SK-N-SH treated with all-trans-retinoic acid at 6 μM for 48 hours (cell line): Measurements from ENCODE around the gene SMOC2.

Source experiments
- ATAC-seq: fragments of 200-7000 bp; cut with Tn5 transposase; 3 replicates; pipeline ENCODE4 v1.9.1; 2020; ENCODE audit warnings: mild to moderate bottlenecking, moderate library complexity
- ARNTL ChIP-seq: fragments of 450-650 bp; formaldehyde crosslinking; IDR thresholded peaks from 2 replicates; pipeline ENCODE4 v1.5.0; 2020; ENCODE audit warnings: low read depth, mild to moderate bottlenecking, moderate library complexity, borderline replicate concordance
- BACH2 ChIP-seq: fragments of 250-450 bp; sonication (Bioruptor Pico); IDR thresholded peaks from 2 replicates; pipeline ENCODE4 v1.9.0; 2021; ENCODE audit warnings: mild to moderate bottlenecking, borderline replicate concordance
- CSDC2 ChIP-seq: fragments of 250-450 bp; sonication (Bioruptor Pico); IDR thresholded peaks from 2 replicates; pipeline ENCODE4 v1.5.0; 2020; ENCODE audit warnings: mild to moderate bottlenecking, moderate library complexity
- ESRRG ChIP-seq: fragments of 250-450 bp; sonication (Bioruptor Pico); IDR thresholded peaks from 2 replicates; pipeline ENCODE4 v1.6.1; 2021; ENCODE audit warnings: mild to moderate bottlenecking
- ISL1 ChIP-seq: fragments of 250-450 bp; sonication (Bioruptor Pico); IDR thresholded peaks from 2 replicates; pipeline ENCODE4 v2.1.2; 2022; ENCODE audit warnings: mild to moderate bottlenecking, moderate library complexity
- RARB ChIP-seq: fragments of 250-450 bp; sonication (Bioruptor Pico); IDR thresholded peaks from 2 replicates; pipeline ENCODE4 v1.8.0; 2021; ENCODE audit warnings: mild to moderate bottlenecking, moderate library complexity
- SNAI2 ChIP-seq: fragments of 250-450 bp; sonication (Bioruptor Pico); IDR thresholded peaks from 2 replicates; pipeline ENCODE4 v1.5.0; 2020; ENCODE audit warnings: mild to moderate bottlenecking, moderate library complexity
- TCF4 ChIP-seq: fragments of 250-450 bp; sonication (Bioruptor Pico); IDR thresholded peaks from 2 replicates; pipeline ENCODE4 v1.8.0; 2021; ENCODE audit warnings: mild to moderate bottlenecking, moderate library complexity, borderline replicate concordance
- TOX ChIP-seq: fragments of 250-450 bp; sonication (Bioruptor Pico); IDR thresholded peaks from 2 replicates; pipeline ENCODE4 v1.8.0; 2021; ENCODE audit warnings: mild to moderate bottlenecking, moderate library complexity, borderline replicate concordance
- ZC3H10 ChIP-seq: fragments of 250-450 bp; sonication (Bioruptor Pico); IDR thresholded peaks from 2 replicates; pipeline ENCODE4 v1.5.1; 2021; ENCODE audit warnings: mild to moderate bottlenecking, moderate library complexity
- ZFP3 ChIP-seq: fragments of 250-450 bp; sonication (Bioruptor Pico); IDR thresholded peaks from 2 replicates; pipeline ENCODE4 v1.5.0; 2020; ENCODE audit warnings: mild to moderate bottlenecking, moderate library complexity
- ZFP30 ChIP-seq: fragments of 450-650 bp; formaldehyde crosslinking; IDR thresholded peaks from 2 replicates; pipeline ENCODE4 v1.5.0; 2022; ENCODE audit warnings: mild to moderate bottlenecking, moderate library complexity
- ZNF565 ChIP-seq: fragments of 450-650 bp; formaldehyde crosslinking; conservative IDR thresholded peaks from 2 replicates; pipeline ENCODE4 v1.5.0; 2020; ENCODE audit warnings: low read depth, mild to moderate bottlenecking, moderate library complexity
- ZNF70 ChIP-seq: fragments of 450-650 bp; formaldehyde crosslinking; IDR thresholded peaks from 2 replicates; pipeline ENCODE4 v1.5.0; 2020; ENCODE audit warnings: mild to moderate bottlenecking, moderate library complexity
- ZNF8 ChIP-seq: fragments of 450-650 bp; formaldehyde crosslinking; IDR thresholded peaks from 2 replicates; pipeline ENCODE4 v1.5.0; 2020; ENCODE audit warnings: mild to moderate bottlenecking, moderate library complexity
- TF ChIP-seq, protein P1 (sequence below): fragments of 250-450 bp; sonication (Bioruptor Pico); IDR thresholded peaks from 2 replicates; pipeline ENCODE4 v1.8.0; 2020; ENCODE audit warnings: mild to moderate bottlenecking, moderate library complexity, borderline replicate concordance
- TF ChIP-seq, protein P2 (sequence below): fragments of 250-450 bp; sonication (Bioruptor Pico); IDR thresholded peaks from 2 replicates; pipeline ENCODE4 v1.5.1; 2020; ENCODE audit warnings: low read depth, mild to moderate bottlenecking, moderate library complexity
- TF ChIP-seq, protein P3 (sequence below): fragments of 250-450 bp; sonication (Bioruptor Pico); IDR thresholded peaks from 2 replicates; pipeline ENCODE4 v1.8.0; 2021; ENCODE audit warnings: low read depth, mild to moderate bottlenecking, moderate library complexity, borderline replicate concordance

The SMOC2 gene

DNA sequence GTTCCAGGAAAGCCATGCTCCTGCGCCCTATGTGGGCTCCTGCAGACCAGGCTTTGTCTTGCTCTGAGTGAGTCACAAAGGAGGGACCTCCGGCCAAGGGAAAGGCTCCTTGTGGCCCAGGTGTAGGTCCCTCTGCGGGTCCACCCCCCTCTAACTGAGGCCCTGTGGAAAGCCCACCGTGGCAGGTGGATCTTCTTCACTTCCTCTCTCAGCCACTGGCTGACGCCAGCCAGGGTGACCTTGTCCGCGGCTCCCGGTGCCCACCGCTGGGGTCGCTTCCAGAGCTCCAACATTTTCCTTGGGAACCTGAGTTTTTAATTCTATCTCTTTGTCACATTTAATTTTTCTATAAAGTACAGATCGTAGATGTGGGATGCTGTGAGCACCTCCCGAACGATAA is 54.1 kb downstream of the SMOC2 start (continued):
- TF ChIP-seq, protein P1, sequence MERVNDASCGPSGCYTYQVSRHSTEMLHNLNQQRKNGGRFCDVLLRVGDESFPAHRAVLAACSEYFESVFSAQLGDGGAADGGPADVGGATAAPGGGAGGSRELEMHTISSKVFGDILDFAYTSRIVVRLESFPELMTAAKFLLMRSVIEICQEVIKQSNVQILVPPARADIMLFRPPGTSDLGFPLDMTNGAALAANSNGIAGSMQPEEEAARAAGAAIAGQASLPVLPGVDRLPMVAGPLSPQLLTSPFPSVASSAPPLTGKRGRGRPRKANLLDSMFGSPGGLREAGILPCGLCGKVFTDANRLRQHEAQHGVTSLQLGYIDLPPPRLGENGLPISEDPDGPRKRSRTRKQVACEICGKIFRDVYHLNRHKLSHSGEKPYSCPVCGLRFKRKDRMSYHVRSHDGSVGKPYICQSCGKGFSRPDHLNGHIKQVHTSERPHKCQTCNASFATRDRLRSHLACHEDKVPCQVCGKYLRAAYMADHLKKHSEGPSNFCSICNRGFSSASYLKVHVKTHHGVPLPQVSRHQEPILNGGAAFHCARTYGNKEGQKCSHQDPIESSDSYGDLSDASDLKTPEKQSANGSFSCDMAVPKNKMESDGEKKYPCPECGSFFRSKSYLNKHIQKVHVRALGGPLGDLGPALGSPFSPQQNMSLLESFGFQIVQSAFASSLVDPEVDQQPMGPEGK (CRISPR knock-in tag) = no peak
- TF ChIP-seq RARB (CRISPR knock-in tag) = no peak

DNA sequence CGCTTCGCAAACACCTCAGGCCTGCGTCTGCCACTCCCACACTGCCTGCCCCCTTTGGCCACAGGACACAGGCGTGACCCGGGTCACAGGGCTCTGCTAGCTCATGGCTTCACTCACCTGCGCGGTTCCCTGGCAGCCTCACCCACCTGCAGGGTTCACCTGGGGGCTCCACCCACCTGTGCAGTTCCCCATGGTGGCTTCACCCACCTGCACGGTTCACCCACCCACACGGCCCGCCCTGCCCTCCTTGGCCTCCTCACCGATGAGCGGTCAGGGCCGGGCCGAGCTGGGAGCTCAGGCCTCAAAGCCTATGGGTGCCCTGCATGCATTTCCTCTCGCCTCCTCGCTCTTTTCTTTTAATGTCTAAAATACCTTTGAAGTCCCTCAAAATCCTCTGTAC is 54.7 kb downstream of the SMOC2 start:
- no peak for ATAC-seq
- TF ChIP-seq, protein P2, sequence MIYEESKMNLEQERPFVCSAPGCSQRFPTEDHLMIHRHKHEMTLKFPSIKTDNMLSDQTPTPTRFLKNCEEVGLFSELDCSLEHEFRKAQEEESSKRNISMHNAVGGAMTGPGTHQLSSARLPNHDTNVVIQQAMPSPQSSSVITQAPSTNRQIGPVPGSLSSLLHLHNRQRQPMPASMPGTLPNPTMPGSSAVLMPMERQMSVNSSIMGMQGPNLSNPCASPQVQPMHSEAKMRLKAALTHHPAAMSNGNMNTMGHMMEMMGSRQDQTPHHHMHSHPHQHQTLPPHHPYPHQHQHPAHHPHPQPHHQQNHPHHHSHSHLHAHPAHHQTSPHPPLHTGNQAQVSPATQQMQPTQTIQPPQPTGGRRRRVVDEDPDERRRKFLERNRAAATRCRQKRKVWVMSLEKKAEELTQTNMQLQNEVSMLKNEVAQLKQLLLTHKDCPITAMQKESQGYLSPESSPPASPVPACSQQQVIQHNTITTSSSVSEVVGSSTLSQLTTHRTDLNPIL (CRISPR knock-in tag) = no peak
- no peak for TF ChIP-seq ZNF70 (CRISPR knock-in tag)
- no peak for TF ChIP-seq ZC3H10 (CRISPR knock-in tag)
- no peak for TF ChIP-seq ZNF8 (CRISPR knock-in tag)
- TF ChIP-seq ZFP3 = no peak
- TF ChIP-seq ESRRG = no peak
- TF ChIP-seq ARNTL (CRISPR knock-in tag) = no peak
- TF ChIP-seq TOX (CRISPR knock-in tag) = no peak
- no peak for TF ChIP-seq RARB (CRISPR knock-in tag)
- TF ChIP-seq TCF4 (CRISPR knock-in tag) = no peak
- TF ChIP-seq ZFP30 (CRISPR knock-in tag) = no peak
- no peak for TF ChIP-seq ISL1
- TF ChIP-seq SNAI2 (CRISPR knock-in tag) = no peak
- no peak for TF ChIP-seq CSDC2 (CRISPR knock-in tag)
- TF ChIP-seq, all 23 proteins: peak for 0

DNA sequence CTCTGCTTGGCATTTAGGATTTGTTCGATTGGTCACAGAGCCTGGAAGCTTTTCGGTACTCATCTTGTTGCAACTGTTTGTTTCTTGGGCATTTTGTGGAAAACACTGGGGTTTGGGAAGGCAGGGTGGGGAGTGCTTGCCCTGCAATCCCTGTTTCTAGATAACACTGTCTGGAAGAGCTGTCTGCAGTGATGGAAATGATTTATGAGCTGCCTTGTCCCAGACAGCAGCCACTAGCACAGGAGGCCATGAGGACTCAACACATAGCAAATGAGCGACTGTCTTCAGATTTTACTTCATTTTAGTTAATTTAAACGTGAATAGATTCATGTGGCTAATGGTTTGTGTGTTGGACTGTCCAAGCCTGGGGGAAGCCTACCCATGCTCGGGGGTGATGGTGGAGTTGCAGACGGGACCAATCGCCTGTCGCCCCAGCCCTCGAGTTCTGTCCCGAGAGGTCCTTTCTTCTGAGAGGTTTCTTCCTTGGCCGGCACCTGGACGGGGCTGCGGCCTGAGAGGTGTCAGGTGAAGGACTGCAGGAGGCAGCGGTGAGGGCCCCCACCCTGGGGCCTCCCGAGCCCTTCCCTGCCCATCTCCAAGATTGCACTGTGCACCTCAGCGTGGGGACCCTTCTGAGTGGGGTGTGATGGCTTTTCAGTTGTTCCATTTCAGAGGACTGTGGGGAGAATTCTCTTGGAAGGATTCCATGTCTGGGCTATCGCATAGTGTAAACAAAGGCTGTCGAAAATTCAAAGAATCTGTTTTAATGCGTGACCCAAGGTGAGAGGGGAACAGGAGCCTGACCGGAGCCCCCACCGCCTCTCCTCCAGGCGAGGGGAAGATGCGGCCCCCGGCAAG is 55.4 kb downstream of the SMOC2 start:
- no peak for TF ChIP-seq TOX (CRISPR knock-in tag)
- no peak for TF ChIP-seq ZFP3
- no peak for TF ChIP-seq ZNF565 (CRISPR knock-in tag)
- TF ChIP-seq CSDC2 (CRISPR knock-in tag) = no peak
- ATAC-seq = no peak

DNA sequence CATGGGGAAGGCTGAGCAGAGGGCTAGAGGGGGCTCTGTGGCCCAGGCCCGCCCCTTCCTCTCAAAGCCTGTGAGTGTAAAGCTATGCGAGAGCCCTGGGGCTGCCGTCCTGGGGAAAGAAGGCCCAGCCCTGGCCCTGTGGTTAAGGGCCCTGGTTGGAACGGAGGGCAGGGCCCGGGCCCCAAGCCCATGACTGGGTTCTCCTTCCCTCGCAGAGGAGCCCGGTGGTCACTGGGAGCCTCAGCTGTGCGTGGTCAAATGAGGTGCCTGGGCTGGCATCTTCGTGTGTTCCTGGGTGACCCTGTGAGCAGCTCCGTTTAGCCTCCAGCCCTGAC is 56.0 kb downstream of the SMOC2 start:
- no peak for ATAC-seq
- TF ChIP-seq ZNF8 (CRISPR knock-in tag) (no peak), ZNF70 (CRISPR knock-in tag) (no peak), ISL1 (no peak), CSDC2 (CRISPR knock-in tag) (no peak), ZFP30 (CRISPR knock-in tag) (no peak)

DNA sequence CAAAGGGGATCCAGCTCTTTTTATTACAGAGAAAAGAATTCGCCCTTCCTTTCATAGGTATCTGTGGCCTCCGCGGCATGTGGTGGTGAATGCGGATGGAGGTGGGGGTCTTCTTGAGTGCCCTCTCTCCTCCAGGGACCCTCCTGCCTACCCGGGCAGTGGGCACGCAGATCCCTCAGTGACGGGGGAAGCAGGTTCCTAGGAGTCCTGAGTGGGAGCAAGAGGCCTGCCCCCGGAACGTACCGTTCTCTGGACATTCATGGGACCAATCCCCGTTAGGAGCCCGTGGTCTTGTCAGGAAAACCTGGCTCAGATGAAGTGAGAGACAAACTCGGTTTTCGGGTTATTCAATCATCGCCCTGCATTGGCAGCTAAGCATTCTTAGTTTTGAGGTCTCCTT is 56.4 kb downstream of the SMOC2 start:
- TF ChIP-seq ZC3H10 (CRISPR knock-in tag) (no peak), ARNTL (CRISPR knock-in tag) (no peak), CSDC2 (CRISPR knock-in tag) (no peak)
- no peak for ATAC-seq

DNA sequence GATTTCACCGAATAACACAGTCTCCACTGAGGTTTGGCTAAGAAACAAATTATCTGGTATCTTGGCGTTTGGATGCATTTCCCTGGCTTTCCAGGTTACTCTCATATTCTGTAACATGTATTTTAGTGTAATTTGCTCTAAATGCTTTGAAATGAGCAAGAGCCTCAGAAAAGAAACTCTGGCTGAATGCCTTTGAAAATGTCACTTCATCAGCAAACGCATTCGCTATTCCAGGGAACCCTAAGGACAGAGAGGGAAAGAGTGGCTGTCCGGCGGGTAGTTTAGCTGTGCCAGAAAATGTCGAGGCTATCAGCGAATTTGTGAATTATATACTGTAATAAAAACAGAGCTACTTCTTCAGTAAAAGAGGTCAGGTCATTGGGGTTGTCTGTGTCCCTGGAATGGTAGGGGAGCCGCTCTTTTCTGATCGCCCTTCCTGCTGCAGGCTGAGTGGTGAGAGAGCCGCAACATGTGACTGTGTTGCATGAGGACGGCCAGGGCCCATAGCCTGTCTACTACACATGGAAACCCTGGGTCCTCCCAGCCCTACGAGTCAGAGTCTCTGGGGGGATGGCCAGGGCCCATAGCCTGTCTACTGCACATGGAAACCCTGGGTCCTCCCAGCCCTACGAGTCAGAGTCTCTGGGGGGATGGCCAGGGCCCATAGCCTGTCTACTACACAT is 57.3 kb downstream of the SMOC2 start:
- ATAC-seq = no peak
- TF ChIP-seq, protein P2 (CRISPR knock-in tag) = no peak
- TF ChIP-seq CSDC2 (CRISPR knock-in tag) = no peak
- no peak for TF ChIP-seq ZFP30 (CRISPR knock-in tag)
- no peak for TF ChIP-seq ZNF8 (CRISPR knock-in tag)
- no peak for TF ChIP-seq ZNF70 (CRISPR knock-in tag)
- no peak for TF ChIP-seq ARNTL (CRISPR knock-in tag)
- TF ChIP-seq BACH2 (CRISPR knock-in tag) = no peak
- no peak for TF ChIP-seq ZNF565 (CRISPR knock-in tag)
- TF ChIP-seq, protein P3, sequence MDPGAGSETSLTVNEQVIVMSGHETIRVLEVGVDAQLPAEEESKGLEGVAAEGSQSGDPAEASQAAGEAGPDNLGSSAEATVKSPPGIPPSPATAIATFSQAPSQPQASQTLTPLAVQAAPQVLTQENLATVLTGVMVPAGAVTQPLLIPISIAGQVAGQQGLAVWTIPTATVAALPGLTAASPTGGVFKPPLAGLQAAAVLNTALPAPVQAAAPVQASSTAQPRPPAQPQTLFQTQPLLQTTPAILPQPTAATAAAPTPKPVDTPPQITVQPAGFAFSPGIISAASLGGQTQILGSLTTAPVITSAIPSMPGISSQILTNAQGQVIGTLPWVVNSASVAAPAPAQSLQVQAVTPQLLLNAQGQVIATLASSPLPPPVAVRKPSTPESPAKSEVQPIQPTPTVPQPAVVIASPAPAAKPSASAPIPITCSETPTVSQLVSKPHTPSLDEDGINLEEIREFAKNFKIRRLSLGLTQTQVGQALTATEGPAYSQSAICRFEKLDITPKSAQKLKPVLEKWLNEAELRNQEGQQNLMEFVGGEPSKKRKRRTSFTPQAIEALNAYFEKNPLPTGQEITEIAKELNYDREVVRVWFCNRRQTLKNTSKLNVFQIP = no peak
- TF ChIP-seq TCF4 (CRISPR knock-in tag) = no peak
